Loucy (cell line): ENCODE measurements around the gene BTBD9.
A peak's percentile ranks its signal among the peaks of the same experiment; 100 is the strongest.

Source experiments
- H2AFZ ChIP-seq: fragments of 200-600 bp; sonication (generic); 2 replicates; pipeline ENCODE4 v1.6.0; 2016; ENCODE audit warnings: antibody characterized with exemption, mild to moderate bottlenecking, low read length, moderate library complexity
- H3F3A ChIP-seq: fragments of 200-600 bp; 2 replicates; pipeline ENCODE4 v1.6.0; 2016; ENCODE audit warnings: antibody characterized with exemption, low read depth, mild to moderate bottlenecking
- H3K27me3 ChIP-seq: fragments of 200-600 bp; sonication (generic); 2 replicates; pipeline ENCODE4 v1.6.1; 2014; ENCODE audit warnings: low read length, mild to moderate bottlenecking; ENCODE audit not compliant: insufficient read depth, poor library complexity, severe bottlenecking
- H3K36me3 ChIP-seq: fragments of 200-600 bp; sonication (generic); 2 replicates; pipeline ENCODE4 v1.6.1; 2016; ENCODE audit warnings: low read length; ENCODE audit not compliant: insufficient read depth
- H3K4me1 ChIP-seq: fragments of 200-600 bp; sonication (generic); 2 replicates; pipeline ENCODE4 v1.5.1; 2014; ENCODE audit warnings: low read length, mild to moderate bottlenecking; ENCODE audit not compliant: insufficient read depth, poor library complexity, severe bottlenecking
- H3K4me2 ChIP-seq: fragments of 200-600 bp; sonication (generic); 2 replicates; pipeline ENCODE4 v1.6.0; 2014; ENCODE audit warnings: antibody characterized with exemption, low read length, low read depth, mild to moderate bottlenecking; ENCODE audit not compliant: poor library complexity, severe bottlenecking
- H3K4me3 ChIP-seq: fragments of 200-600 bp; sonication (generic); 2 replicates; pipeline ENCODE4 v1.5.1; 2014; ENCODE audit warnings: low read length, mild to moderate bottlenecking, mixed read lengths; ENCODE audit not compliant: poor library complexity, severe bottlenecking
- H3K79me2 ChIP-seq: fragments of 200-600 bp; sonication (generic); 2 replicates; pipeline ENCODE4 v1.6.1; 2014; ENCODE audit warnings: low read length; ENCODE audit not compliant: insufficient read depth
- H3K9ac ChIP-seq: fragments of 200-600 bp; sonication (generic); 2 replicates; pipeline ENCODE4 v1.6.0; 2014; ENCODE audit warnings: mild to moderate bottlenecking, low read depth, low read length, moderate library complexity; ENCODE audit not compliant: poor library complexity, severe bottlenecking
- H3K9me2 ChIP-seq: fragments of 200-600 bp; sonication (generic); replicated peaks from 2 replicates; pipeline ENCODE4 v1.6.1; 2016; ENCODE audit warnings: low read depth, low read length, mixed read lengths
- H3K9me3 ChIP-seq: fragments of 200-600 bp; sonication (generic); 2 replicates; pipeline ENCODE4 v1.6.1; 2014; ENCODE audit warnings: mild to moderate bottlenecking, antibody characterized with exemption, low read length, low read depth; ENCODE audit not compliant: insufficient read depth
- H4K20me1 ChIP-seq: fragments of 200-600 bp; sonication (generic); 2 replicates; pipeline ENCODE4 v1.6.0; 2014; ENCODE audit warnings: antibody characterized with exemption, low read length, mild to moderate bottlenecking; ENCODE audit not compliant: insufficient read depth, poor library complexity, severe bottlenecking
- EZH2phosphoT487 ChIP-seq: fragments of 200-600 bp; IDR thresholded peaks from 2 replicates; pipeline ENCODE4 v1.6.1; 2018; ENCODE audit warnings: antibody characterized with exemption, mild to moderate bottlenecking, moderate library complexity, borderline replicate concordance
- TF ChIP-seq, protein P1 (sequence below): fragments of 200-600 bp; sonication (generic); conservative IDR thresholded peaks from 2 replicates; pipeline ENCODE4 v1.5.1; 2014; ENCODE audit warnings: mild to moderate bottlenecking, antibody characterized with exemption, low read length

The BTBD9 gene

DNA sequence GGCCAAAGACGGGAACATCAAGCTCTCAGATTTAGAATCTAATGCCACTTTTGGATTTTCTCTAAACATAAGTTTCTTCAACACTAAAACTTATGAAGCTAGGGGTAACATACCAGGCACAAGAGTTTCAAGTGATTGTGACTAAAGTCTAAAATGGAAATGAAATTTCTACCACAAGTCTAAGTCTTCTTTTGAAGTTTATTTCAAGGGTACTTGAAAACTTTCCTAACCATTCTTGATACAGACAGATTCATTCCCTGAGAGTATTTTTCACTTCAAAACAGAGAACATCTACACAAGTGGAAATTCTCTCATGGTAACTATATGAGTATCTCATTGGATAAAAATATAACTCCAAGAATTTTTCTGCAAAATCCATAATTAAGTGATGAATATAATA, 56.2 kb downstream of the BTBD9 start:
- Histone ChIP-seq H2AFZ (no peak overlapping the region), H3F3A (0 out of 2 replicates have a peak, but pooled peaks cover under 1% of the 10 kb centered on the region), H3K4me3 (no peak overlapping the region), H3K9me2 (no peaks in the 10 kb centered on the region; the same call in 1 of the 2 replicates), H3K4me1 (peaks cover 12% of the 10 kb centered on the region), H3K9me3 (no peaks in the 10 kb centered on the region), H3K79me2 (no peaks in the 10 kb centered on the region), H3K9ac (no peak overlapping the region), H3K4me2 (no peak overlapping the region), H3K27me3 (no peaks in the 10 kb centered on the region), H4K20me1 (no peaks in the 10 kb centered on the region), H3K36me3 (no peaks in the 10 kb centered on the region)
- no peak for TF ChIP-seq EZH2phosphoT487
- TF ChIP-seq, protein P1, sequence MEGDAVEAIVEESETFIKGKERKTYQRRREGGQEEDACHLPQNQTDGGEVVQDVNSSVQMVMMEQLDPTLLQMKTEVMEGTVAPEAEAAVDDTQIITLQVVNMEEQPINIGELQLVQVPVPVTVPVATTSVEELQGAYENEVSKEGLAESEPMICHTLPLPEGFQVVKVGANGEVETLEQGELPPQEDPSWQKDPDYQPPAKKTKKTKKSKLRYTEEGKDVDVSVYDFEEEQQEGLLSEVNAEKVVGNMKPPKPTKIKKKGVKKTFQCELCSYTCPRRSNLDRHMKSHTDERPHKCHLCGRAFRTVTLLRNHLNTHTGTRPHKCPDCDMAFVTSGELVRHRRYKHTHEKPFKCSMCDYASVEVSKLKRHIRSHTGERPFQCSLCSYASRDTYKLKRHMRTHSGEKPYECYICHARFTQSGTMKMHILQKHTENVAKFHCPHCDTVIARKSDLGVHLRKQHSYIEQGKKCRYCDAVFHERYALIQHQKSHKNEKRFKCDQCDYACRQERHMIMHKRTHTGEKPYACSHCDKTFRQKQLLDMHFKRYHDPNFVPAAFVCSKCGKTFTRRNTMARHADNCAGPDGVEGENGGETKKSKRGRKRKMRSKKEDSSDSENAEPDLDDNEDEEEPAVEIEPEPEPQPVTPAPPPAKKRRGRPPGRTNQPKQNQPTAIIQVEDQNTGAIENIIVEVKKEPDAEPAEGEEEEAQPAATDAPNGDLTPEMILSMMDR: no peak

DNA sequence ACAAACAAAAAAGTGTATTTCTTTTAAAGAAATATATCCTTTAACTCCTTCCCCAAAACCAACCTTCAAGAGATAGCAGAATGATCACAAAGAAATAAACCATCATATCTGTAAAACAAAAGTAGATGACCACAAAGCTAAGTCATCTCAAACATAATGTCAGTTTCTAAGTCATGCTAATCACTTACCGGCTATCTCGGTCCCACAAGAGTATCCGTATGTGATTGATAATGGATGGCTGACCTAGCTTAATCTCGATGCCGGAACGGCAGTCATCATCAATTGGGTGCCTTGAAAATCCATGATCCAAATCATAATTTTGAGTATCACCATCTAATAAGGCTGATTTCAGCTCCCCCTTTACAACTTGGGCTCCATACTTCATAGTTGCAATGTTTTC, 59.7 kb downstream of the BTBD9 start:
- peaks cover 15% of the 10 kb centered on the region for H3K4me1 ChIP-seq
- no peaks in the 10 kb centered on the region for H3K79me2 ChIP-seq

DNA sequence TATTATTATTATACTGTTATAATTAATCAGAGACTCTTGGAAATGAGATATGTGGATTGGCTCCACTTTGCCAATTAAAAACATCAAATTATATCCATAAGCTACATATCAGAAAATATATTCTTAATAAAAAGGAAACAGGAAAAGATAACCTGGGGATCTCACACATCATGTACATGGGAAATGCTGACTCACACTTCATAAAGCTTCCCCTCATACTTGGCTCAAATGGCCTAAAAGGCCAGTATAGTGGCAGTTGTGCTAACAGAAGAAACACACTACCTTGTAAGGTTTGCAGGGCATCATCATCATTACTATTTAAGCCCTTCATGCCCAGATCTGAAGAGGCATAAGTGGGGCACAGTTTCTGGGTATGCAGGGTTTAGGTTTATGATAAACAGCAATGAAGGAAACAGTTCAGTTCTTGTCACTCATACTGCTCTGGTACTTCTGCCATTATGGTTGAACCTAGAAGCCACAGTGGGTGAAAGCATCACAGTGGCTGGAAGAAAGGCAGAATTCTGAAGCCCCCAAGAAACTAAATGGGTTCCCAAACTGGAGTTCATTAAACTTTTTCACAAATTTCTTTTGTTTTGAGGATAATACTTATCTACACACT, 60.6 kb downstream of the BTBD9 start:
- peak overlapping the region; percentile 9 for H3K4me2 ChIP-seq
- H3K4me1 ChIP-seq: peaks cover 15% of the 10 kb centered on the region
- H3K9me3 ChIP-seq: no peaks in the 10 kb centered on the region
- H3K9ac ChIP-seq: no peak overlapping the region
- H3K36me3 ChIP-seq: no peaks in the 10 kb centered on the region
- peak overlapping the region; percentile 1 for H3K4me3 ChIP-seq
- H2AFZ ChIP-seq: peak overlapping the region; percentile 78; the same call in 1 of the 2 replicates
- H3K27me3 ChIP-seq: no peaks in the 10 kb centered on the region
- 0 out of 2 replicates have a peak, but pooled peaks cover 2% of the 10 kb centered on the region for H3F3A ChIP-seq
- H4K20me1 ChIP-seq: no peaks in the 10 kb centered on the region
- no peaks in the 10 kb centered on the region for H3K79me2 ChIP-seq
- H3K9me2 ChIP-seq: no peaks in the 10 kb centered on the region; the same call in 1 of the 2 replicates
- TF ChIP-seq, protein P1: no peak
- no peak for TF ChIP-seq EZH2phosphoT487

More for the DNA sequence above, 59.7 kb downstream of the BTBD9 start:
- Histone ChIP-seq H3F3A (0 out of 2 replicates have a peak, but pooled peaks cover 2% of the 10 kb centered on the region), H2AFZ (no peak overlapping the region), H4K20me1 (no peaks in the 10 kb centered on the region), H3K36me3 (no peaks in the 10 kb centered on the region), H3K4me2 (no peak overlapping the region), H3K4me3 (no peak overlapping the region), H3K9ac (no peak overlapping the region), H3K27me3 (no peaks in the 10 kb centered on the region), H3K9me2 (no peaks in the 10 kb centered on the region; the same call in 1 of the 2 replicates), H3K9me3 (no peaks in the 10 kb centered on the region)
- TF ChIP-seq, protein P1: no peak
- TF ChIP-seq EZH2phosphoT487: no peak
